HG03571 (cell line): Measurements from ENCODE around the gene TTC3.
A peak's percentile ranks its signal among the peaks of the same experiment; 100 is the strongest.
"Not testable (repeated sequence)": the region's sequence is repeated elsewhere in the genome, so short reads cannot be mapped to it uniquely, and the experiment has no call there.

Experiments
- ATAC-seq: cut with Tn5 transposase; IDR thresholded peaks from one replicate; pipeline ENCODE4 v1.9.1; 2021; ENCODE audit not compliant: unreplicated experiment

The TTC3 gene

GRCh38 chr21:37195059-37195458 lies 122.0 kb downstream of the TTC3 start:
- ATAC-seq: no peak

DNA sequence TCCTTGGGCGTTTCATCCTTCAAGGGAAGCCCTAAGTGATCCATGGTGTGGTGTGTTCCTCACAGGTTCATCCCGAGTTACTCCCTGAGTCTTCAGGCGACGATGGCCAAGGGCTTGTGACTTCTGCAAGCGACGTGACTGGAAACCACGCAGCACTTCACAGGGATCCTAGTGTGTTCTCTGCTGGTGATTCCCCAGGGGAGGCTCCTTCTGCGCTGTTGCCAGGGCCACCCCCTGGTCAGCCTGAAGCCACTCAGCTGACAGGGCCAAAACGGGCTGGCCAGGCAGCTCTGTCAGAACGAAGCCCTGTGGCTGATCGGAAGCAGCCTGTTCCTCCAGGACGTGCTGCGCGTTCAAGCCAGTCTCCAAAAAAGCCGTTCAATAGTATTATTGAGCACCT lies 122.6 kb downstream of the TTC3 start:
- ATAC-seq: no peak

DNA sequence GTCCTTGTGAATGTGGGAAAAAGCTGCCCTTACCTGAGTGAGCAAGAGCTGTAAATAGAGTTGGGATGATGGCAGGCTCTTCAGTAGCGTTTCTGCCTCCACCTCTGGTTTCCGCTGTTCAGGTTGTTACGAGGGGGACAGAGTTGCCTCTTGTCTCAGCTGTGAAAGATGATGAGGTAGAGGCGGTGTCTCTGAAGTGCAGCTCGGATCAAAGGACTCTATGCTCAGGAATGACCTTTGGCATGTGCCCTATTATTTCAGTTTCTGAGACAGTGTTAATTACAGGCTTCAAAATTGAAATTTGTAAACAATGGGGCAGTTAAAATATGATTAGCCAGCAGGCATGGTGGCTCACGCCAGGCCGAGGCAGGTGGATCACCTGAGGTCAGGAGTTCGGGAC lies 123.8 kb downstream of the TTC3 start:
- ATAC-seq: no peak

- no peak for ATAC-seq
Observed at GRCh38 chr21:37197746-37198145, 124.7 kb downstream of the TTC3 start.

DNA sequence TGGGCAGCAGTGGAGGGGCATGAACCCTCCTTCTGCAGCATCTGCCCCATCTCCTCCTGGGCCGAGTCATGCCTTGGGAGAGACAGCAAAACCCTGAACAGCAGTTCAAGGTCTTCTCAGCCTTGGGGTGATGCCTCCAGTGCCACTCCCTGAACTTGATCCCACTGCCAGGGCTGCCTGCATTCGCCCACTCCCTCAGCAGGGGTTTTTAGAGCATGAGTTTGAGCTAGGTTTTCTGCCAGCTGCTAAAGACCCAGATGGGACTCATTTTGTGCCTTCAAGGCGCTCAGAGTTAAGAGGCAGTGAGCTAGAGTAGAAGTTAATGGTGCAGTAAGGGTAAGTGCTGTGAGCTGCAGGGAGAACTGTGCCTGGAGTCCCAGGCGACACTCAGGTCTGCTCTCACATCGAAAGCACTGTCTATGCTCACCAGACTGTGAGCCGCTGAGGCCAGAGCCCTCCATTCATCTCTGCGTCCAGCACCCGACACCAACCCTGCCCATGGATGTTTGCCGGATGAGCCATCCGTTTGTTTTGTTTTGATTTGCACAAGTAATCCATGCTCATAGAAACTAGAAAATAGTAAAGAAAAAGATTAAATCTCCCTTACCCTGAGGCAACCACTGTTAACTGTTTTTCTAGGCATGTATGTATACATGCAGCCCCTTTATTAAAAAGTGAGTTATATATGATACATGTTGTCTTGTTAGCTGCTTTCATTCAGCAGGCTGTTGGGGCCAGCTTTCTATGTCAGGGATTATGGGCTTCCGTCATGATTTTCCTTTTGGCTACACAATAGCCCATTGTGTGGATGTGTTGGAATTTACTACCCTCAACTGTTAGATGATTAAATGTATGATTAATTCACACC lies 126.2 kb downstream of the TTC3 start:
- no peak for ATAC-seq

DNA sequence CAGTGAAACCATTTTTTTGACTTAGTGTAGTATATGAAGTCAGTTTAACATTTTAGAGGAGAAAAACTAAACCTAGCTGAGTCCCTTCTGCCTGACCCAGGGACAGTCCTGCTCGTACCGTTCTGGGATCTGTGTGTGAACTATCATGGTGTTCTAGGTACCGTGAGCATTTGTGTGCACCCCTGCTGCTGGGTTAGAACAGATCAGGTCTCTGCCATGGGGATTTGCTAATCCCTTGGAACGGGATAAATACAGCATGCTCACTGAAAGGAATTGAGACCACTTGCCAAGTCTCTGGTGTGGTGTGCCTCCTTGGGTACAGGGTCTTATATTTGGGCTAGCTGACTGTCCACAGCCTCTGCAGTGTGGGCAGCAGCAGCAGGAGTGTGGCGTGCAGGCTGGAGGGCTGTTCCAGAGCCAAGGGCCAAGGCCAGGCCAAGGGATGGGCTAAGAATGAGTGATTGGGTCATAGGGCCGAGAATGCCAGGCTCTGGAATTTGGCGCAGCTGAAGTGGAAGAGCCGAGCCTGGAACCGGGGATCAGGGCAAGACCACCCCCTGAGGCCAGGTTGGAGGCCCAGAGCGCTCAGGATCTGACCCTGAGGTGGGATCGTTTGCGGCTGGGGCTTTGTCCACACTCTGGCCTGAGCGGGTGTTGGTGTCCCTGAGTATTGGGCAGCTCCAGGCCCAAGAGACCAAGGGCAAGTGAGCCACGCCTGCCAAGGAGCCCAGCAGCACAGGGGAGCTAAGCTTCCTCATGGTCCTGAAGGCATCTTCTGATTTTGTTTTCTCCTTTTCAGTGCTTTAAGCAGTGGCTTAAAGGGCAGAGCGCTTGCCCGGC lies 127.8 kb downstream of the TTC3 start:
- ATAC-seq: no peak

DNA sequence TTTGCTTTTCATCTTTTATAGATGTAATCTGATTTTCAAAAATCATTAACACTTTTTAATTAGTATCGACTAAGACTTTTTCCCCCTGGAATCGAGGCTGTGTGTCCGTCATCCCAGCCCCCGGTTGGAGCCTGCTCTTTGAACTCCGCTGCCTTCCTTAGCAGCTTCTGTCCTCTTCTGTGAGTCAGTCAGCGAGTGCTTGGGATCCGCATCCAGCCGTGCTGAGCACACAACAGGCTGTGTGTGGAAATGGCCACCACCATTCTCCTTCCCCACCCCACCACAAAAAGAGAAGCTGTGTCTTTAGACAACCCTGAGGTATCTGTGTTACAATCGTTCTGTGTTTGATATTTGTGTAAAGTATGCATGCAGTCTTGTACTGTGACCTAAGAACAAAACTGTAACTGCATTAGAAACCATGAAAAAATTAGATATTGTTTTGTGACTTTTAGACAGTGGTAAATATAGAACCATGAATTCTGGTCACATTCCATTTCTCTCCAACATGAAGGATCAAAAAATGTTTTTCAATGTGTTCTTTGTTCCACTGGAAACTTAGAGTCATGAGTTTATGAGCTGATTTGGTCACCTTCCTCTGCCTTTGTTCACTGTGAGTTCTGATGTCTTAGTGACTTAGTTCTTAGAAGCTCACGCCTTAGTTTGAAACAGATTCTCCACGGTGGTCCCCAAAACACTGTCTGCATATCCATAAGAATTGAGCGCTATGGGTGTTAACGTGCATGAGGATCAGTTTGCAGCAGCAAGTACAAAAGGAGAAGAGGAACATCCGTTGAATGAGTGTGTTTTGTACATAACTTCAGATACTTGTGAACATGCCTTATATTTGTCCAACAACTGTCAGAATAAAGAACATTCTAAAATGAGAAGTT lies 129.4 kb downstream of the TTC3 start:
- no peak for ATAC-seq

DNA sequence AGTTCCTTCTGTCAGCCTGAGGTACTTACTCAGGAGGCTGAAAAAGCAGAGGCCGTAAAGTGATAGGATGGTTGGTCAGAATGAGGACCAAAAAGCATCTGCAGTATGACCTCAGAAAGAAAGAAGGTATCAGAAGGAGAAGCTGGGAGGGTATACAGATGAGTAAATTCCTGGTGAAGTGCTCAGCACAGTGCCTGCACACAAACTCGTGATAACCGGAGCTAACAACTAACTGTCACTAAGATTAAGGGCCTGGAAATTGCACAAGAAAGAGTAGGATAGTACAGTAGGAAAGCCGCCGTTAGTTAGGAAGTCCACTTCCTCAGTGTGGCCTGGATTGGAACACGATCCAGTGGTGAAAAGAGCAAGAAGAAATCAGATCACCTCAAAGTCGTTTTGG lies 131.5 kb downstream of the TTC3 start:
- no peak for ATAC-seq

DNA sequence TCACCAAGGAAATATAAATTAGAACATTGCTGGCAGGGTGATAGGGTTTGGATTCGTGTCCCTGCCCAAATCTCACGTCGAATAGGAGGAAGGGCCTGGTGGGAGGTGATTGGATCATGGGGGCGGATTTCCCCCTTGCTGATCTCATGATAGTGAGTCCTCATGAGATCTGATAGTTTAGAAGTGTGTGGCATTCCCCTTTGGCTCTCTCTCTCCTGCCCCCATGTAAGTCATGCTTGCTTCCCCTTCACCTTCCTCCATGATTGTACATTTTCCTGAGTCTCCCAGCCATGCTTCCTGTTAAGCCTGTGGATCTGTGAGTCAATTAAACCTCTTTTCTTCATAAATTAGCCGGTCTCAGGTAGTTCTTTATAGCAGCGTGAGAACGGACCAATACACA lies 133.4 kb downstream of the TTC3 start:
- ATAC-seq: no peak

GRCh38 chr21:37207441-37208009 lies 134.5 kb downstream of the TTC3 start:
- ATAC-seq: peak; percentile 41

DNA sequence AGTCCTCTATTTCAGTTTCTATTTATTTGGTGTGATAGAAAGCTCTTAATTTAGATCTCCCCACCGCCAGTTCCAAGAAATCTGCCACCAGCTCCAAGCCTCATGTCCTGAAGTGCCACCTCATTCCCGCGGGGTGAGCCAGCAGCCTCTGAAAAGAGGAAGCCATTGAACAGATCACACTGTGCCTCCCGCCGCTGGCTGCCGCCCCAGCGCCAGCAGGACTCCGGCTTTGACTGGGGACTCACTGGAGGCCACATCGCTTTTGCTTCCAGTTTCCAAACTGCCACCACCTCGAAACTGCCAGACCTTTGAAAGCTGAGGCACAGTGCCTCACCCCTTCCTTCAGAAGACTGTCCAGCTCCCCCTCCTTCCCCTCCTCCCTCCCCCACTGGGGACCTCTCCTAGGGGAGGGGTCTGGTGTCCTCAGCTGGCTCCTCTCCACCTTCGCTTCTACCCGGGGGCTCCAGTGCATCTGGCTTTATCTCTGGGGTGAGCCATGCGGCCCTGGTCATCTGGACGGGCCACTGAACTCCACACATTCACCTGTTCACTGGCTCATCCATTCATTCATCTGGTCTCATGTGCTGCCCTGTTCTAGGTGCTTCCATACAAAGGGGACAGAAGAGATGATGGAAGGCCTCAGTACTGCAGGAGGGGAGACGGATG lies 135.1 kb downstream of the TTC3 start:
- ATAC-seq: peak; percentile 49

- peak; percentile 41 for ATAC-seq
Observed at GRCh38 chr21:37208741-37209225, 135.7 kb downstream of the TTC3 start.

DNA sequence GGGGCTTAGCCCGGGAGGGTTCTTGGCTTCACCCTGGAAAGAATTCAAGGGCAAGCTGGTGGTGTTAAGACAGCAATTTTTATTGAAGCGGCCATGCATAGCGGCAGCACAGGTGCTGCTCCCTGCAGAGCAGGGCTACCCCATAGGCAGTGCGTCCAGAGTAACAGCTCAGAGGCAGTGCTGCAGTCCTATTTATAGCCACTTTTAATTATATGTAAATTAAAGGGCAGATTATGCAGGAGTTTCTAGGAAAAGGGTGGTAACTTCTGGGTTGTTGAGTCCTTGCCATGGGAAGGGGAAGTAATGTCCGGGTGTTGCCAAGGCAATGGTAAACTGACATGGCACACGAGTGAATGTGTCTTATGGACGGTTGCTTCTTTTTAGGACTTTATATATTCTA lies 137.1 kb downstream of the TTC3 start:
- ATAC-seq: no peak

DNA sequence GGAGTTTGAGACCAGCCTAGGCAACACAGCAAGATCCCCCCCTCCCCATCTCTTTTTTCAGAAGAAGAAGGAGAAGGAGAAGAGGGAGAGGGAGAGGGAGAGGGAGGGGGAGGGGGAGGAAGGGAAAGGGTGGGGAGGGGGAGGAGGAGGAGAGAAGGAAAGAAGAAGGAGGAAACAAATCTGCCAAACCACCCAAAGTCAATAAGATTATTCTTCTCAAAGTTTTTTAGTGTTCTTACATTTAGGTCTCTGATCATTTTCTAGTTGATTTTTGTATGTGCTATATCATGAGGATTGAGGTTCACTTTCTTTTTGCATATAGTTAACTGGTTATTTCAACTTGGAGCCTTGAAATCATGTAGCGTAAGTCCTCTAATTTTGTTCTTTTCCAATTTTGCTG lies 137.7 kb downstream of the TTC3 start:
- no peak for ATAC-seq

DNA sequence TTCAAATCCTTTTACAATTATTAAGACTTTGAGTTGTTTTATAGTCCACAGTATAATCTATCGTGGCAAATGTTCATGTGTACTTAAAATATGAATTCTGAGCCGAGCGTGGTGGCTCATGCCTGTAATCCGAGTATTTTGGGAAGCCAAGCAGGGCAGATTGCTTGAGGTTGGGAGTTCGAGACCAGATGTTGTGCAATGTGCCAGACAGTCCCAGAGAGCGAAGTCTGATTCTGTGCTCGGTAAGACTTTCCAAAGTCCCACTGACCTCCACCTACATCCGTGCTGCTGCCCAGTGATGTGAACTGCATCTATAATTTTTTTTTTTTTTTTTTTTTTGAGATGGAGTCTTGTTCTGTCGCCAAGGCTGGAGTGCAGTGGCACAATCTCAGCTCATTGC lies 141.9 kb downstream of the TTC3 start:
- no peak for ATAC-seq

DNA sequence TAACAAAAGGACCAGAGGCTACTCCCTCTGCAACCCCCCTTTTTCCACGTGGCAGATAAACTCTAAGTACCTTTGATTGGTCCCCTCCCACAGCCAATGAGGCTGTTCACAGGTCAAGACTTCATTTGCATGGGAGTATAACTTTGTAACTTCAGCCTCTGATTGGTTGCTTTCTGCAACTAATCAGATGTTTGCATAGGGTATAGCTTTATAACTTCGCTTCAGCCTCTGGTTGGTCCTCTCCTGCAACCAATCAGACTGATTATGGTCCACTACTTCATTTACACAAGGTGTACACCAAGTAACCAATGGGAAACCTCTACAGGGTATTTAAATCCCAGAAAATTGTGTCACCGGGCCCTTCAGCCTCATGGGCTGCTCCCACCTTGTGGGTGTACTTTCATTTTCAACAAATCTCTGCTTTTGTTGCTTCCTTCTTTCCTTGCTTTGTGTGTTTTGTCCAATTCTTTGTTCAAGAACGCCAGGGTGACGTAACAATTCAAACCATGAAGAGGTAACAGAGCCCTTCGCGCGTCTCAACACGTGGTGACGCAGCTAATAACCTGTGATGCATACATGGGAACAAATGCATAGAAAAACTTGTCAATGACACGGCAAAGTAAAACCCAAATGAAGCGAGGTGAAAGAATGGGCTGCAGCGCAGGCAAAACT lies 146.8 kb downstream of the TTC3 start:
- no peak for ATAC-seq

DNA sequence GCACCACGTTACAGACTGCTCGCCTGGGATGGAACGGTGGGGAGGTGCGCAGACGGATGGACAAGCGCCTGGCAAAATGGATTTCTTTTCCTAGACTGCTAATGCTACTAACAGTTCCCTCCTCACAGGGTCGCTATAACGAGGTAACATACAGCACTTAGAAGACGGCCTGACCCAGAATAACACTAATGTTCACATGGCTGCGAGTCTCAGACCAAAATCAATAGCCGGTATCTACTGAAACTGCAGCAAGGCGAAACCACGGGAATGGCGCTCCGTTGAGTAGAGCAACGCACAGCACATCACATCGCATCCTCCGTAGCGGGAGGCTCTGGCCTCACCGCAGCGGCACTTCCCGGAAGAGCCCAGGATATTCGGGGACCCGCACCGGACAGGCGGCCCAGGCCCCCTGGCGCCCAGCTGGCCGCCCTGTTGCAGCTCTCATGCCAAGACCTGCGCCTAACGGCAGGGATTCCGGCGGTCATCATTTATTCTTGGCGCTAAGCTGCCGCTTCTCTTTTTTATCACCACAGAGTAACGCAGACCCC lies 147.5 kb downstream of the TTC3 start:
- peak; percentile 49 for ATAC-seq

DNA sequence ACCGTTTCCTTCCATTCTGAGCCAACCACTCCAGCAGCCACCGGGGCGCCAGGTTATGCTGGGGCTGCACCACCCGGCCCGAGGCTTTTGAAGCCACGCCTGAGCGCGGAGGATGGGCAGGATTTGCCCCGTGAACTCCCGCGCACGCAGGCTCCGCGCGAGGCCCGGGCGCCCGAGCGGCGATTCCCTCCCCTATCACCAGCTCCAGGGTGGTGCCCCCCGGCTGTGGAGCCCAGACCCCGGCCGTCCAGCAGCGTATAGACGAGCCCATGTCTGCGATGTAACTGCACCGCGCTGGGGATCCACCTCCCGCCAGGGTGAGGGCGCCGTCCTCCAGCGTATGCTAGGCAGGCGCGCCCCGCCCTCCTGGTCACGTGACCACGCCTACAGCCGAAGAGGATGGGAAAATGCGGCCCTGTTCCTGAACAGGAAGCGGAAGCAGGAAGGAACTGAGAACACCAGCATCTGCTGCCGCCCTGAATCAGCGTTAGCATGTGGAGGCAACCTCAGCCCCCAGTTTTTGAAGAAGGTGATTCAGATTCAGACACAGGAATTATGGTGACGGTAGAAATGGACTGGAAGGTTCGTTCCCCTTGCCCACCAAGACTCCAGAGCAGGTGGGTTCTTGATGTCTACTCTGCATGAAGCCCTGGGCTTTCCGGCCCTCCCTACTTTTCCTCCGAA lies 148.1 kb downstream of the TTC3 start:
- peak; percentile 83 for ATAC-seq

DNA sequence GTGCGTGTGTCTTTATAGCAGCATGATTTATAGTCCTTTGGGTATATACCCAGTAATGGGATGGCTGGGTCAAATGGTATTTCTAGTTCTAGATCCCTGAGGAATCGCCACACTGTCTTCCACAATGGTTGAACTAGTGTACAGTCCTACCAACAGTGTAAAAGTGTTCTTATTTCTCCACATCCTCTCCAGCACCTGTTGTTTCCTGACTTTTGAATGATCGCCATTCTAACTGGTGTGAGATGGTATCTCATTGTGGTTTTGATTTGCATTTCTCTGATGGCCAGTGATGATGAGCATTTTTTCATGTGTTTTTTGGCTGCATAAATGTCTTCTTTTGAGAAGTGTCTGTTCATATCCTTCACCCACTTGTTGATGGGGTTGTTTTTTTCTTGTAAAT lies 149.2 kb downstream of the TTC3 start:
- not testable (repeated sequence) for ATAC-seq
